Measurements from ENCODE around the gene AUTS2. TPM values are rescaled to one million over a fixed set of nuclear protein-coding genes. Genes with fewer than 3 reads are reported as not detected.

AUTS2 gene
- total RNA-seq, 1 experiment from 2014 or later: 256 TPM

DNA sequence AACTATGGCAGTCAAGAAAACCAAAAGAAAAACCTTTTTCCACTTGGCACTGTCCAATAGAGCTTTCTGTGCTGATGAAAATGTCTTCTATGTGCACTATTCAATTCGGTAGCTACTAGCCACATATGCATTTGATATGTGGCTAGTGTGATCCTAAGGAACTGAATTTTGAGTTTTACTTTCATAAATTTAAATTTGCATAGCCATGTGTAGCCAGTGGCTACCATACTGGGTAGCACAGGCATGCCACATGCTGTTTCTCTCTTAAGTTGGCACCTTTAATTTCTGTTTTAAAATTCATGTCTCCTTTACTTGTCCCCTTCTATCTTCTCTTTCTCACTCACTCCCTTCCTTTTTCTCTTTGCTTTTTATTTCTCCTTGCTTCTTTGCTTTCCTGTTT, 455.7 kb downstream of the AUTS2 start:
- no peak overlapping the region for H2BK15ac ChIP-seq (ENCODE audit: low read depth, low read length)
- H3K27me3 Mint-ChIP-seq (ENCODE audit: low read depth): no peaks in the 10 kb centered on the region
- H3K9me3 ChIP-seq (ENCODE audit: control insufficient read depth, low read depth, low read length): no peaks in the 10 kb centered on the region
- no peak overlapping the region for H2BK120ac ChIP-seq (ENCODE audit: low read depth, low read length, poor library complexity, severe bottlenecking)
- no peak overlapping the region for H2BK12ac ChIP-seq (ENCODE audit: insufficient read length, low read depth, low read length)
- no peaks in the 10 kb centered on the region for H3K4me1 Mint-ChIP-seq
- H3K18ac ChIP-seq (ENCODE audit: insufficient read length, low read depth, low read length): no peak overlapping the region
- no peak overlapping the region for H3K27ac Mint-ChIP-seq
- no peaks in the 10 kb centered on the region for H3K36me3 Mint-ChIP-seq (ENCODE audit: insufficient read depth in 1 of 3, low read depth in 3 of 3)
- no peaks in the 10 kb centered on the region for H3K27me3 ChIP-seq (ENCODE audit: insufficient read depth, low read length)
- H2BK20ac ChIP-seq (ENCODE audit: low read depth, low read length, poor library complexity, severe bottlenecking): no peak overlapping the region
- H3K23ac ChIP-seq (ENCODE audit: insufficient read length, low read depth, low read length): no peak overlapping the region
- no peak overlapping the region for H3K56ac ChIP-seq (ENCODE audit: insufficient read length, low read depth, low read length)
- H3K14ac ChIP-seq (ENCODE audit: insufficient read depth, low read length): no peak overlapping the region
- no peaks in the 10 kb centered on the region for H3K79me1 ChIP-seq (ENCODE audit: insufficient read depth, low read depth, low read length, poor library complexity, severe bottlenecking)
- no peak overlapping the region for H4K5ac ChIP-seq (ENCODE audit: insufficient read length, low read depth, low read length)
- H2AFZ ChIP-seq (ENCODE audit: low read length): no peak overlapping the region
- H3K23me2 ChIP-seq (ENCODE audit: insufficient read length, low read depth, low read length, poor library complexity, severe bottlenecking): no peaks in the 10 kb centered on the region
- H3K9ac ChIP-seq (ENCODE audit: extremely low read depth, insufficient read length, low read length): no peak overlapping the region
- H4K91ac ChIP-seq (ENCODE audit: insufficient read length, low read depth, low read length): no peak overlapping the region
- H3K4me3 Mint-ChIP-seq: no peak overlapping the region
- DNase-seq: no peak
- TF ChIP-seq, protein P1, sequence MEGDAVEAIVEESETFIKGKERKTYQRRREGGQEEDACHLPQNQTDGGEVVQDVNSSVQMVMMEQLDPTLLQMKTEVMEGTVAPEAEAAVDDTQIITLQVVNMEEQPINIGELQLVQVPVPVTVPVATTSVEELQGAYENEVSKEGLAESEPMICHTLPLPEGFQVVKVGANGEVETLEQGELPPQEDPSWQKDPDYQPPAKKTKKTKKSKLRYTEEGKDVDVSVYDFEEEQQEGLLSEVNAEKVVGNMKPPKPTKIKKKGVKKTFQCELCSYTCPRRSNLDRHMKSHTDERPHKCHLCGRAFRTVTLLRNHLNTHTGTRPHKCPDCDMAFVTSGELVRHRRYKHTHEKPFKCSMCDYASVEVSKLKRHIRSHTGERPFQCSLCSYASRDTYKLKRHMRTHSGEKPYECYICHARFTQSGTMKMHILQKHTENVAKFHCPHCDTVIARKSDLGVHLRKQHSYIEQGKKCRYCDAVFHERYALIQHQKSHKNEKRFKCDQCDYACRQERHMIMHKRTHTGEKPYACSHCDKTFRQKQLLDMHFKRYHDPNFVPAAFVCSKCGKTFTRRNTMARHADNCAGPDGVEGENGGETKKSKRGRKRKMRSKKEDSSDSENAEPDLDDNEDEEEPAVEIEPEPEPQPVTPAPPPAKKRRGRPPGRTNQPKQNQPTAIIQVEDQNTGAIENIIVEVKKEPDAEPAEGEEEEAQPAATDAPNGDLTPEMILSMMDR (conservative IDR thresholded peaks at IDR 0.05): no peak
- H4K20me1 ChIP-seq (ENCODE audit: control insufficient read depth, insufficient read depth, insufficient read length): no peaks in the 10 kb centered on the region
- H3K79me2 ChIP-seq (ENCODE audit: insufficient read depth, low read length): no peaks in the 10 kb centered on the region
- no peak overlapping the region for H2AK5ac ChIP-seq (ENCODE audit: insufficient read length, low read length)
- H4K8ac ChIP-seq (replicated peaks; ENCODE audit: insufficient read length, low read depth, low read length): no peak overlapping the region
- H3T11ph ChIP-seq (ENCODE audit: low read length): no peak overlapping the region
- no peak overlapping the region for H3K27ac ChIP-seq (ENCODE audit: insufficient read length, low read depth, low read length)
- H3K4ac ChIP-seq (ENCODE audit: low read depth, low read length): no peak overlapping the region
- H3K4me1 ChIP-seq (ENCODE audit: insufficient read depth, low read length): no peaks in the 10 kb centered on the region
- no peak overlapping the region for H3K4me2 ChIP-seq (ENCODE audit: insufficient read depth, insufficient read length, low read length)
- no CpG with 5 or more reads among the region's 1 CpG for WGBS (ENCODE audit: extremely low coverage, insufficient read length, low lambda C conversion rate)
- H2BK5ac ChIP-seq (ENCODE audit: insufficient read length, low read length): no peak overlapping the region
- no peaks in the 10 kb centered on the region for H3K9me3 Mint-ChIP-seq

All from H9 (cell line).